Suprapubic skin (tissue), 4 donors: Measurements from ENCODE around the gene LMX1B. TPM values are rescaled to one million over a fixed set of nuclear protein-coding genes. Genes with fewer than 3 reads are reported as not detected.
"Not testable (repeated sequence)": the region's sequence is repeated elsewhere in the genome, so short reads cannot be mapped to it uniquely, and the experiment has no call there.

Experiments used
- DNase-seq, 2 donors: peaks; one replicate each; pipeline ENCODE4 v3.0.0-alpha.2; 2019; ENCODE audit warnings: low spot score in 2 of 2
- H3K27ac ChIP-seq: fragments of 200-600 bp; sonication (generic); one replicate; pipeline ENCODE4 v1.5.1; 2019
- H3K27me3 ChIP-seq: fragments of 200-600 bp; sonication (generic); one replicate; pipeline ENCODE4 v1.5.1; 2019
- H3K36me3 ChIP-seq: fragments of 200-600 bp; sonication (generic); one replicate; pipeline ENCODE4 v1.5.1; 2019
- H3K4me1 ChIP-seq: fragments of 200-600 bp; sonication (generic); one replicate; pipeline ENCODE4 v1.5.1; 2019
- H3K4me3 ChIP-seq: fragments of 200-600 bp; sonication (generic); one replicate; pipeline ENCODE4 v1.5.1; 2019; ENCODE audit warnings: mild to moderate bottlenecking
- H3K9me3 ChIP-seq: fragments of 200-600 bp; sonication (generic); one replicate; pipeline ENCODE4 v1.5.1; 2019
- EP300 ChIP-seq: sonication (generic); formaldehyde crosslinking; IDR thresholded peaks from one replicate; pipeline ENCODE4 v1.6.1; 2017; ENCODE audit warnings: antibody characterized with exemption
- POLR2A ChIP-seq, 2 donors: fragments of 450-650 bp; IDR thresholded peaks; one replicate each; pipeline ENCODE4 v1.6.1; 2017; ENCODE audit warnings: antibody characterized with exemption in 2 of 2, mild to moderate bottlenecking in 2 of 2, moderate library complexity in 2 of 2
- POLR2AphosphoS5 ChIP-seq, 3 donors: sonication (generic); formaldehyde crosslinking; IDR thresholded peaks; one replicate each; pipeline ENCODE4 v1.6.1; 2017; ENCODE audit warnings: antibody characterized with exemption in 3 of 3
- WGBS: methylation state at CpG from one replicate; pipeline ENCODE4 v1.1.5; 2018; 5-methylcytosine and 5-hydroxymethylcytosine counted together
- total RNA-seq, 4 donors: library from RNA; depleted of rRNA; stranded (reverse); fragments of >200 nt; gene quantifications; one replicate each; pipeline ENCODE4 v1.1.0, GENCODE V29; 2016
- TF ChIP-seq, protein P1 (sequence below), 2 donors: fragments of 200-600 bp in 1 of 2; fragments of 450-650 bp in 1 of 2; sonication (generic) in 1 of 2; IDR thresholded peaks; one replicate each; pipeline ENCODE4 v1.5.1; 2016 to 2019; ENCODE audit warnings: antibody characterized with exemption in 2 of 2, mild to moderate bottlenecking in 1 of 2, moderate library complexity in 1 of 2

The LMX1B gene
- total RNA-seq, 4 donors from 2014 or later = 2.4 to 7.8 (median 5.7) TPM

DNA sequence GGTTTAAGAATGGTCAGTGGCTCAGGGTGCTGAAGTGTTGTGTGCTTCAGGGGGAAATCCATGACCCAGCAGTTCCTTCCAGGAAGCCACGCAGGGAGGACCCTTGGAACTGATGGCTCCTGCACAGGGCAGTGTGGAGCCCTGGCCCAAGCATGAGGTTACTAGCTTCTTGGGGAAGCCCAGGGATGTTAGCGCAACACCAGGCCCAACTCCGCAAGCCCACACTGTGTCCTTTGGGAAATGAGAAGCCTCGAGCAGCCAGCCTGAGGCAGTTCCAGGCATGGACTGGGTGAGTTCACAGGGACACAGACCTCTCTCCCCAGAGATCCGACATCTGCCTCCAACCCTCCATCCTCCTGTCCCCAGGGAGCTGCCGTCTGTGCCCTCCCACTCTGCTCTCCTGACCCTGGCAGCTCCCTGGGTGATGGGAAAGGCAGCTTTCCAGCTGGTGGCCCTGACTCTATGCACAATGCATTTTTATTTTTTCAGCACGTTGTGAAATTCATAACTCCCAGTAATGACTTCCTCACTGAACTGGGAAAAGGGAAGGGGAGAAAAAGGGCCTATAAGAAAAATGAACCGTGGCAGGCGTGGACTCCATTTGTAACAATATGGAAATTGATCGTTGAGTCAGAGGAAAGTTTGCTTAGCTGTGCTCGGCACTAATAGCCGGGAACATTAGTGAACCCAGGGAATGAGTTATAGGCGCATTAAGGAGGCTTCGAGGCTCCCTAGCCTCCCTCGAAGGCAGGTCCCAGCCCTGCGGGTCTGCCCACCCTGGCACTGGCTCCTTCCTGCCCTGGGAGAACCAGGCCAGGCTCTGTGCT lies 34.1 kb downstream of the LMX1B start:
- Histone ChIP-seq H3K9me3 (no peaks in the 10 kb centered on the region), H3K4me3 (no peak overlapping the region), H3K36me3 (no peaks in the 10 kb centered on the region), H3K27me3 (peaks cover 76% of the 10 kb centered on the region), H3K27ac (no peak overlapping the region), H3K4me1 (peaks cover 15% of the 10 kb centered on the region)
- no peak for DNase-seq
- TF ChIP-seq POLR2AphosphoS5 (IDR thresholded peaks at IDR 0.05) (no peak), EP300 (no peak), POLR2A (IDR thresholded peaks at IDR 0.05) (no peak)
- TF ChIP-seq, protein P1, sequence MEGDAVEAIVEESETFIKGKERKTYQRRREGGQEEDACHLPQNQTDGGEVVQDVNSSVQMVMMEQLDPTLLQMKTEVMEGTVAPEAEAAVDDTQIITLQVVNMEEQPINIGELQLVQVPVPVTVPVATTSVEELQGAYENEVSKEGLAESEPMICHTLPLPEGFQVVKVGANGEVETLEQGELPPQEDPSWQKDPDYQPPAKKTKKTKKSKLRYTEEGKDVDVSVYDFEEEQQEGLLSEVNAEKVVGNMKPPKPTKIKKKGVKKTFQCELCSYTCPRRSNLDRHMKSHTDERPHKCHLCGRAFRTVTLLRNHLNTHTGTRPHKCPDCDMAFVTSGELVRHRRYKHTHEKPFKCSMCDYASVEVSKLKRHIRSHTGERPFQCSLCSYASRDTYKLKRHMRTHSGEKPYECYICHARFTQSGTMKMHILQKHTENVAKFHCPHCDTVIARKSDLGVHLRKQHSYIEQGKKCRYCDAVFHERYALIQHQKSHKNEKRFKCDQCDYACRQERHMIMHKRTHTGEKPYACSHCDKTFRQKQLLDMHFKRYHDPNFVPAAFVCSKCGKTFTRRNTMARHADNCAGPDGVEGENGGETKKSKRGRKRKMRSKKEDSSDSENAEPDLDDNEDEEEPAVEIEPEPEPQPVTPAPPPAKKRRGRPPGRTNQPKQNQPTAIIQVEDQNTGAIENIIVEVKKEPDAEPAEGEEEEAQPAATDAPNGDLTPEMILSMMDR (IDR thresholded peaks at IDR 0.05) = no peak
- 78% methylated on average over 16 of the region's 16 CpGs for WGBS

GRCh38 chr9:126649477-126649876 lies 35.7 kb downstream of the LMX1B start:
- TF ChIP-seq POLR2AphosphoS5 (IDR thresholded peaks at IDR 0.05) (no peak), POLR2A (IDR thresholded peaks at IDR 0.05) (no peak), EP300 (no peak)
- TF ChIP-seq, protein P1 (IDR thresholded peaks at IDR 0.05) = no peak
- DNase-seq = no peak
- WGBS = 77% methylated on average over 3 of the region's 3 CpGs
- peaks cover 75% of the 10 kb centered on the region for H3K27me3 ChIP-seq
- no peaks in the 10 kb centered on the region for H3K9me3 ChIP-seq
- H3K4me1 ChIP-seq = peaks cover 15% of the 10 kb centered on the region
- no peak overlapping the region for H3K4me3 ChIP-seq
- no peaks in the 10 kb centered on the region for H3K36me3 ChIP-seq
- H3K27ac ChIP-seq = no peak overlapping the region

DNA sequence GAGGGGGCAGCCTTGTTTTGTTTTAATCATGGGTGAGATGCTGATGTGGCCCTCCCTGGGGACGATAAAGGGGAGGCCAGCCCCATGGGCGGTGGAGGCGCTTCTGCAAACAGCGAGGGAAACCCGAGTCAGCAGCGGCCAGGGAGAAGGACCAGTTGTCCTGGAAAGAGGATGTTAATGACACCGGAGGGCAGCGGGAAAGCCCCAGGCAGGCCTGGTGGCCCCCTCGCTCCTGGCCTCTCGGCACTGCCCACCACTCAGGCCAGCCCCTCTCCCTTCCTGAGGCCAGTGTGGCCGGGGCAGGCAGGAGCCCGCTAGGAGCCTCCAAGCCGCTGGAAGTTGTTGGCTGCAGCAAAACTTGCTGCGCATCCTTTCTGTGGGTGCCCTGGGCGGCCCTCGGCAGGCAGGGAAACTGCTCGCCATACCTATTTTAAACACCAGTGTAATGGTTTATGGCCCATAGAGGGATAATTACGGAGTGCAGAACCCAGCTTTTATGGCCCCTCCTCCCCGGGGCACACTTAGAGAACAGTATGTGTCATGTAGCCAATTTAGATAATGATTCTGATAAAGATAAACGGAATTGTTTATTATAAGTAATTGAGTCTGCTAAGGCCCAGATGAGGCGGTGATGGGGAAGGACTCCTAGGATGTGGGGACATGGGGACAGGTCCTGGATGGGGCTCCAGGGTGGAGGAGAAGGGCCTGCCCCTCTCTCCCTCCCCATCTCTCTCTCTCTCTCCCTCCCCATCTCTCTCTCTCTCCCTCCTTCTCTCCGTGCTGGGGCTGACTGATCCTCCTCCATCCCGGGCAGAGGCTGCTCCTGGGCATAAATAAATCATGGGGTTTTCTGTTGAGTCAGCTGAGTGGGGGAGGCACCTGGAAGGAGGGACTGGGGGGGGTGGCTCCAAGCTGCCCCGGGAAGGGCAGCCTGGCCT lies 36.9 kb downstream of the LMX1B start:
- Histone ChIP-seq H3K36me3 (no peaks in the 10 kb centered on the region), H3K27me3 (peaks cover 73% of the 10 kb centered on the region), H3K9me3 (no peaks in the 10 kb centered on the region), H3K4me3 (no peak overlapping the region), H3K27ac (no peak overlapping the region), H3K4me1 (peaks cover 15% of the 10 kb centered on the region)
- TF ChIP-seq POLR2AphosphoS5 (IDR thresholded peaks at IDR 0.05) (no peak), POLR2A (IDR thresholded peaks at IDR 0.05) (no peak), EP300 (no peak)
- TF ChIP-seq, protein P1 (IDR thresholded peaks at IDR 0.05) = no peak
- WGBS = 33% methylated on average over 18 of the region's 24 CpGs
- DNase-seq = no peak

DNA sequence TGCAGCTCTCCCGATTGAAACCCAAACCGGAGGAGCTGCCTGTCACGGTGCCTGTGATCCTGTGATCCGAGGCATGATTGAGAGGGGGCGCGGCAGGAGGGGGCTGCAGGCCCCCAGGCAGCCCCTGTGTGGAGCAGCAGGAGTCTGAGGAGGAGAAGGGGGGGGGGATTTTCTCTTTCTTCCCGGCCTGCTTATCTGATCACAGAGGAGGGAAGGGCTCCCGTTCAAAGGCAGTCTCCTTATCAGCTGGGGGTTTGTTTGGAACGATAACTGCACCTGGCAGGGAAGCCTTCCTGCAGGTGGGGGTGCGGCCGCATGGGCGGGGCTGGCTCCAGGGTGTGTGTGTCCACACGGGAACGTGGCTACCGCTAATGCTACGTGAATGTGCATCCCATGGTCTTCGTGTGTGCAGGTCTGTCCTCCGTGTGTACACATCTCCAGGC lies 38.4 kb downstream of the LMX1B start:
- 18% methylated on average over 13 of the region's 18 CpGs for WGBS
- Histone ChIP-seq H3K4me1 (peaks cover 15% of the 10 kb centered on the region), H3K27me3 (peaks cover 67% of the 10 kb centered on the region), H3K9me3 (no peaks in the 10 kb centered on the region), H3K27ac (no peak overlapping the region), H3K4me3 (no peak overlapping the region), H3K36me3 (no peaks in the 10 kb centered on the region)
- DNase-seq = no peak
- TF ChIP-seq POLR2AphosphoS5 (IDR thresholded peaks at IDR 0.05) = no peak
- no peak for TF ChIP-seq POLR2A (IDR thresholded peaks at IDR 0.05)
- no peak for TF ChIP-seq EP300
- TF ChIP-seq, protein P1 (IDR thresholded peaks at IDR 0.05) = no peak

DNA sequence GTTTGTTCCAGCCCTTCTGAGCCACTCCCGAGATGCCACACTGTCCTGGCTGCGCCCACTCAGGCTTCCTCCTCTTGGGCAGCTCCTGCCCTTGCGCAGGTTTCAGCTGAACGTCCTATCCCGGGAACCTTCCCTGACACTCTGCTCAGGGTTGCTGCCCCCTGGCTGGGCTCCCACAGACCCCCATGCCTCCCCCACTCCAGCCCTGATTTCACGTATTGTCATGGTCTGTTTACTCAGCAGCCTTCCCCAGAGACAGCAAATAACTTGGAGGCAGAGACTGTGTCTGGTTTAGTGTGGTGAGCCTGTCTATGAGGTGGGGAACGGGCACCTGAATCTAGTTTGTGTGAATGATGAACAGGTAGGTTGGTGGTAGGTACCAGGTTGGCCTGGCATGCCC lies 40.4 kb downstream of the LMX1B start:
- Histone ChIP-seq H3K27ac (no peak overlapping the region), H3K4me3 (no peak overlapping the region), H3K36me3 (no peaks in the 10 kb centered on the region), H3K9me3 (no peaks in the 10 kb centered on the region), H3K27me3 (peaks cover 51% of the 10 kb centered on the region), H3K4me1 (peaks cover 15% of the 10 kb centered on the region)
- no peak for DNase-seq
- 93% methylated on average over 7 of the region's 7 CpGs for WGBS
- no peak for TF ChIP-seq EP300
- TF ChIP-seq POLR2A (IDR thresholded peaks at IDR 0.05) = no peak
- TF ChIP-seq POLR2AphosphoS5 (IDR thresholded peaks at IDR 0.05) = no peak

- DNase-seq, H3K36me3 ChIP-seq, H3K27ac ChIP-seq, H3K4me3 ChIP-seq, H3K9me3 ChIP-seq: not testable (repeated sequence)
- Histone ChIP-seq H3K4me1 (peaks cover 10% of the 10 kb centered on the region), H3K27me3 (peaks cover 38% of the 10 kb centered on the region)
- WGBS = 87% methylated on average over 4 of the region's 4 CpGs
Measured at GRCh38 chr9:126656214-126656613, 42.5 kb downstream of the LMX1B start.
